ENCODE data around the gene TBCB. TPM values are rescaled to one million over a fixed set of nuclear protein-coding genes. Genes with fewer than 3 reads are reported as not detected.

Gene TBCB
- total and polyA plus RNA-seq, 2 donors (not counting 3 experiments of a cell fraction or from before 2014, with no cell fraction given): 178 to 363 TPM

DNA sequence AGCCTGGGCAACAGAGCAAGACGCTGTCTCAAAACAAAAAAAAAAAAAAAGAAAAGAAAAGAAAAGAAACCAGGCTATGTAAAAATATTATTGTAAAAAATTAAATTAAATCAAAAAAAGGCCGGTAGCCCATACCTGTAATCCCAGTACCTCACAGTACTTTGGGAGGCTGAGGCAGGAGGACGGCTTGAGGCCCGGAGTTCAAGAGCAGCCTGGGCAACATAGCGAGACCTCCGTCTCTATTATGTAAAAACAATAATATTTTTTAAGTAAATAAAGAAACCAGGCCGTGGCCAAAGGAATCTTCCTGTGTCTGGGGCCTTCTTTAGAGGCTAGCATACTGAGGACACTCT lies 23.8 kb downstream of the TBCB start:
- CTCF ChIA-PET: interaction anchor here (0.7 to 2.1 kb wide), 5 partner anchors 9 to 79 kb away, joined by 3 to 18 read pairs (median 6); partner anchors contain the start of gene POLR2I

More for the DNA sequence above, 23.8 kb downstream of the TBCB start:
- H3K79me2 ChIP-seq (ENCODE audit: control insufficient read depth, insufficient read depth, low read length): peaks cover 21% of the 10 kb centered on the region
- FAIRE-seq (no peak), DNase-seq (ENCODE audit: low read depth, low spot score) (no peak)
- POLR2A ChIA-PET: interaction anchor here (1.3 kb wide), 1 partner anchor 11 kb away, joined by 5 read pairs; no protein-coding TSS in a partner anchor
- dilution Hi-C loops (cut with MboI; ENCODE audit: extremely low pct_ligation_motif_present, low sequenced_read_pairs) (no loop called here), intact Hi-C loops (cut with micrococcal nuclease) (loop anchor here (1.0 to 2.0 kb wide), 2 partner anchors 76 to 85 kb away; partner anchors contain the start of genes THAP8, WDR62, ZNF146 and ZNF565)
- no peak for TF ChIP-seq GATA2 (IDR thresholded peaks at IDR 0.05; ENCODE audit: insufficient read depth, insufficient read length, low read depth, low read length)
- TF ChIP-seq POLR2AphosphoS5 (IDR thresholded peaks at IDR 0.05; ENCODE audit: insufficient read depth, low read depth, low read length): no peak
- TF ChIP-seq MYC (IDR thresholded peaks at IDR 0.05; ENCODE audit: low read depth, low read length): no peak
- no peak for TF ChIP-seq FOS (IDR thresholded peaks at IDR 0.05; ENCODE audit: borderline replicate concordance, insufficient read depth, low read length)
- TF ChIP-seq, protein P1, sequence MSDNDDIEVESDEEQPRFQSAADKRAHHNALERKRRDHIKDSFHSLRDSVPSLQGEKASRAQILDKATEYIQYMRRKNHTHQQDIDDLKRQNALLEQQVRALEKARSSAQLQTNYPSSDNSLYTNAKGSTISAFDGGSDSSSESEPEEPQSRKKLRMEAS (IDR thresholded peaks at IDR 0.05; ENCODE audit: insufficient read depth, insufficient read length): no peak
- TF ChIP-seq JUN (IDR thresholded peaks at IDR 0.05; ENCODE audit: borderline replicate concordance, insufficient read depth, insufficient read length, low read depth): no peak
- TF ChIP-seq, protein P2, sequence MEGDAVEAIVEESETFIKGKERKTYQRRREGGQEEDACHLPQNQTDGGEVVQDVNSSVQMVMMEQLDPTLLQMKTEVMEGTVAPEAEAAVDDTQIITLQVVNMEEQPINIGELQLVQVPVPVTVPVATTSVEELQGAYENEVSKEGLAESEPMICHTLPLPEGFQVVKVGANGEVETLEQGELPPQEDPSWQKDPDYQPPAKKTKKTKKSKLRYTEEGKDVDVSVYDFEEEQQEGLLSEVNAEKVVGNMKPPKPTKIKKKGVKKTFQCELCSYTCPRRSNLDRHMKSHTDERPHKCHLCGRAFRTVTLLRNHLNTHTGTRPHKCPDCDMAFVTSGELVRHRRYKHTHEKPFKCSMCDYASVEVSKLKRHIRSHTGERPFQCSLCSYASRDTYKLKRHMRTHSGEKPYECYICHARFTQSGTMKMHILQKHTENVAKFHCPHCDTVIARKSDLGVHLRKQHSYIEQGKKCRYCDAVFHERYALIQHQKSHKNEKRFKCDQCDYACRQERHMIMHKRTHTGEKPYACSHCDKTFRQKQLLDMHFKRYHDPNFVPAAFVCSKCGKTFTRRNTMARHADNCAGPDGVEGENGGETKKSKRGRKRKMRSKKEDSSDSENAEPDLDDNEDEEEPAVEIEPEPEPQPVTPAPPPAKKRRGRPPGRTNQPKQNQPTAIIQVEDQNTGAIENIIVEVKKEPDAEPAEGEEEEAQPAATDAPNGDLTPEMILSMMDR (IDR thresholded peaks at IDR 0.05; ENCODE audit: extremely low read depth in 1 of 2, insufficient read depth in 1 of 2, low read depth in 1 of 2, low read length in 2 of 2): no peak
- no peak for TF ChIP-seq EZH2 (IDR thresholded peaks at IDR 0.05; ENCODE audit: borderline replicate concordance, low read depth, low read length, severe bottlenecking)
- TF ChIP-seq POLR2A (IDR thresholded peaks at IDR 0.05; ENCODE audit: low read depth, low read length): no peak
- peak overlapping the region; percentile 90 for H2AFZ ChIP-seq (ENCODE audit: low read depth, low read length)
- H4K20me1 ChIP-seq (replicated peaks; ENCODE audit: control insufficient read depth, extremely low read depth, insufficient read depth, low read length): no peaks in the 10 kb centered on the region
- H3K4me1 ChIP-seq (ENCODE audit: control insufficient read depth, extremely low read depth, insufficient read depth, low read length): peaks cover 20% of the 10 kb centered on the region
- H3K27ac ChIP-seq (ENCODE audit: insufficient read depth, low read depth, low read length): peak overlapping the region; percentile 73
- H3K9me3 ChIP-seq (replicated peaks; ENCODE audit: control insufficient read depth, insufficient read depth, low read length): no peaks in the 10 kb centered on the region
- peak overlapping the region; percentile 89 to 97 (median 91) for H3K4me3 ChIP-seq (replicated peaks in 1 of 3; ENCODE audit: insufficient read depth in 1 of 3, low read depth in 1 of 3, low read length in 3 of 3)
- peak overlapping the region; percentile 84 for H3K4me2 ChIP-seq (ENCODE audit: insufficient read depth, low read length)
- no peaks in the 10 kb centered on the region for H3K27me3 ChIP-seq (ENCODE audit: control insufficient read depth in 2 of 2, insufficient read depth in 2 of 2, low read length in 2 of 2)
- no TSS peak for BruUV-seq (replicated peaks)
- peak overlapping the region; percentile 99 for H3K9ac ChIP-seq (replicated peaks; ENCODE audit: extremely low read depth, insufficient read depth, low read length)
- H3K36me3 ChIP-seq (ENCODE audit: control insufficient read depth in 2 of 2, extremely low read depth in 1 of 2, insufficient read depth in 2 of 2, low read length in 2 of 2): peaks cover 8 to 13% of the 10 kb centered on the region in 2 experiments
- no peaks in the 10 kb centered on the region for H3K9me1 ChIP-seq (replicated peaks; ENCODE audit: control insufficient read depth, extremely low read depth, insufficient read depth, low read length)

All from endothelial cell of umbilical vein (primary cell).